K562 (cell line): ENCODE measurements around the gene DCAF6. TPM values are rescaled to one million over a fixed set of nuclear protein-coding genes. Genes with fewer than 3 reads are reported as not detected.

Experiments
- ATAC-seq: fragments of 200-7000 bp; cut with Tn5 transposase; 3 replicates; pipeline ENCODE4 v1.9.1; 2020; ENCODE audit warnings: moderate library complexity
- BruUV-seq: library from RNA; stranded (reverse); fragments of 400-500 nt; replicated peaks from 2 replicates; lab custom pipeline; 2021; lab: Mats Ljungman, UMichigan
- CTCF ChIA-PET: fragments of 300-600 bp; formaldehyde crosslinking; extraction: SDS; loops from one replicate; lab custom pipeline; 2021; ENCODE audit warnings: low intra/inter-chr PET ratio; lab: Yijun Ruan, JAX
- POLR2A ChIA-PET: fragments of 300-600, 350-650 bp; sonication (Branson Sonifier 250); formaldehyde crosslinking; extraction: SDS; loops from one replicate; lab custom pipeline; 2021; ENCODE audit warnings: antibody characterized with exemption, inconsistent platforms; lab: Yijun Ruan, JAX
- DNase-seq, 4 experiments: peaks; one replicate each; pipeline versions ENCODE4 v3.0.0 to v3.0.0-alpha.2; 2011 to 2018; ENCODE audit warnings: low spot score in 3 of 4, mixed read lengths in 3 of 4; ENCODE audit errors: extremely low read depth in 1 of 4
- FAIRE-seq: peaks from 2 replicates; lab custom pipeline; 2011; peaks lifted over from hg19 to GRCh38; lab: Jason Lieb, UNC
- H2AFZ ChIP-seq: 2 replicates; pipeline ENCODE4 v1.6.0; 2011; ENCODE audit warnings: low read depth, low read length, control low read depth, inconsistent platforms
- H3K27ac ChIP-seq: fragments of 200-600 bp; 3 replicates; pipeline ENCODE4 v1.8.0; 2011; ENCODE audit warnings: low read depth, mild to moderate bottlenecking, control low read depth, inconsistent platforms, low read length, moderate library complexity, mixed read lengths; ENCODE audit errors: extremely low read depth
- H3K27me3 ChIP-seq, 2 experiments: fragments of 300-600 bp in 1 of 2; 2 replicates in 1 of 2; 3 replicates in 1 of 2; pipeline versions ENCODE4 v1.6.0 to v1.8.0; 2011; ENCODE audit warnings: inconsistent platforms in 2 of 2, low read length in 2 of 2, mild to moderate bottlenecking in 1 of 2, mixed read lengths in 1 of 2, moderate library complexity in 1 of 2; ENCODE audit not compliant: control insufficient read depth in 2 of 2, insufficient read depth in 2 of 2
- H3K36me3 ChIP-seq: fragments of 300-600 bp; 3 replicates; pipeline ENCODE4 v1.8.0; 2011; ENCODE audit warnings: mild to moderate bottlenecking, low read length, inconsistent platforms; ENCODE audit not compliant: control insufficient read depth, insufficient read depth
- H3K4me1 ChIP-seq, 2 experiments: fragments of 200-600 bp in 1 of 2; replicated peaks in 1 of 2; 2 replicates in 1 of 2; 3 replicates in 1 of 2; pipeline versions ENCODE4 v1.5.1 to v1.8.0; 2011; ENCODE audit warnings: inconsistent platforms in 2 of 2, low read length in 2 of 2, mild to moderate bottlenecking in 1 of 2, mixed read lengths in 1 of 2, moderate library complexity in 1 of 2; ENCODE audit not compliant: control insufficient read depth in 2 of 2, insufficient read depth in 2 of 2
- H3K4me2 ChIP-seq: 2 replicates; pipeline ENCODE4 v1.6.1; 2011; ENCODE audit warnings: low read length, control low read depth, inconsistent platforms, mixed read lengths; ENCODE audit not compliant: insufficient read depth
- H3K4me3 ChIP-seq: fragments of 200-600 bp; sonication (generic), shearing (Covaris generic); 2 replicates; pipeline ENCODE4 v1.5.1; 2016; ENCODE audit warnings: control low read depth, inconsistent platforms
- H3K79me2 ChIP-seq: fragments of 200-600 bp; 3 replicates; pipeline ENCODE4 v1.8.0; 2011; ENCODE audit warnings: low read length, inconsistent platforms; ENCODE audit not compliant: control insufficient read depth, insufficient read depth
- H3K9ac ChIP-seq, 2 experiments: 2 replicates each; pipeline versions ENCODE4 v1.6.0 to v1.6.1; 2011; ENCODE audit warnings: low read depth in 2 of 2, low read length in 2 of 2, control low read depth in 1 of 2, inconsistent platforms in 1 of 2, mild to moderate bottlenecking in 1 of 2, mixed read lengths in 1 of 2; ENCODE audit not compliant: insufficient read depth in 1 of 2
- H3K9me1 ChIP-seq: one replicate; pipeline ENCODE4 v1.6.0; 2011; ENCODE audit warnings: inconsistent platforms, mild to moderate bottlenecking, low read length, moderate library complexity; ENCODE audit not compliant: control insufficient read depth, insufficient read depth
- H3K9me3 ChIP-seq: replicated peaks from 2 replicates; pipeline ENCODE4 v1.5.1; 2011; ENCODE audit warnings: low read depth, low read length, inconsistent platforms; ENCODE audit not compliant: control insufficient read depth, insufficient read depth
- H4K20me1 ChIP-seq: replicated peaks from 2 replicates; pipeline ENCODE4 v1.6.1; 2011; ENCODE audit warnings: low read length, inconsistent platforms, mixed read lengths; ENCODE audit not compliant: control insufficient read depth, insufficient read depth
- CBFA2T3 ChIP-seq: fragments of 450-650 bp; IDR thresholded peaks from 2 replicates; pipeline ENCODE4 v1.6.1; 2017
- CTBP1 ChIP-seq: fragments of 450-650 bp; IDR thresholded peaks from 2 replicates; pipeline ENCODE4 v1.6.1; 2016; ENCODE audit warnings: borderline replicate concordance
- EGR1 ChIP-seq: fragments of 450-650 bp; conservative IDR thresholded peaks from 2 replicates; pipeline ENCODE4 v1.6.1; 2017; ENCODE audit warnings: mild to moderate bottlenecking
- FUS ChIP-seq: fragments of 200-400 bp; formaldehyde crosslinking; optimal IDR thresholded peaks from 2 replicates; pipeline ENCODE3; 2017; ENCODE audit warnings: low read depth, low read length
- GABPB2 ChIP-seq: fragments of 250-450 bp; sonication (Bioruptor Pico); conservative IDR thresholded peaks from 2 replicates; pipeline ENCODE4 v1.5.1; 2021; ENCODE audit warnings: mild to moderate bottlenecking
- PURB ChIP-seq: sonication (generic); formaldehyde crosslinking; IDR thresholded peaks from 2 replicates; pipeline ENCODE4 v1.9.0; 2021; ENCODE audit warnings: low read depth, mild to moderate bottlenecking, missing genetic modification reagents
- RBFOX2 ChIP-seq: fragments of 200-400 bp; formaldehyde crosslinking; IDR thresholded peaks from 2 replicates; pipeline ENCODE4 v1.6.1; 2017; ENCODE audit warnings: low read depth, mild to moderate bottlenecking, low read length, moderate library complexity
- RUNX1 ChIP-seq: sonication (generic); IDR thresholded peaks from 2 replicates; pipeline ENCODE4 v1.6.1; 2016; ENCODE audit warnings: antibody characterized with exemption, low read depth
- TOE1 ChIP-seq, 2 experiments: fragments of 450-650 bp in 1 of 2; sonication (generic) in 1 of 2; formaldehyde crosslinking in 1 of 2; IDR thresholded peaks; 2 replicates each; pipeline versions ENCODE4 v1.7.1 to v1.8.0; 2016 to 2022; ENCODE audit warnings: borderline replicate concordance in 2 of 2, mild to moderate bottlenecking in 2 of 2, antibody characterized with exemption in 1 of 2, inconsistent platforms in 1 of 2, low read depth in 1 of 2, missing genetic modification reagents in 1 of 2, moderate library complexity in 1 of 2
- ZNF316 ChIP-seq: fragments of 450-650 bp; IDR thresholded peaks from 2 replicates; pipeline ENCODE4 v1.6.1; 2016
- WGBS: fragments of 100-300 bp; shearing (Covaris generic); methylation state at CpG from one replicate; pipeline ENCODE4 v1.1.6; 2016; ENCODE audit warnings: low coverage, mixed read lengths; ENCODE audit not compliant: insufficient coverage; ENCODE audit errors: missing lambda C conversion rate; 5-methylcytosine and 5-hydroxymethylcytosine counted together
- in situ Hi-C: fragments of 300-500 bp; cut with MboI; formaldehyde crosslinking; loops from 4 replicates; pipeline ENCODE4 v1.15.0; 2018; ENCODE audit warnings: inconsistent platforms, mixed read lengths
- intact Hi-C: fragments of 100-400 bp; cut with micrococcal nuclease; formaldehyde crosslinking; loops from 2 replicates; pipeline ENCODE4 v1.14.2; 2022
- polyA plus RNA-seq, 8 experiments: library from polyadenylated mRNA; depleted of rRNA in 4 of 8; stranded (reverse) in 5 of 8; unstranded in 3 of 8; fragments of >200 nt; fragmentation: Nextera tagmentation in 2 of 8; fragmentation: Illumina TruSeq in 1 of 8; extraction: Ambion mirVana in 2 of 8; extraction: Trizol in 1 of 8; gene quantifications; 2 replicates each; pipeline versions ENCODE4 v1.2.1 to v1.2.3, GENCODE V29; 2011 to 2014; ENCODE audit warnings: inconsistent platforms in 1 of 8, missing spikeins in 1 of 8
- total RNA-seq, 7 experiments: library from RNA; depleted of rRNA in 6 of 7; stranded (reverse); fragments of >200 nt in 6 of 7; fragmentation: Illumina TruSeq in 2 of 7; extraction: Trizol in 2 of 7; gene quantifications; 2 replicates each; pipeline versions ENCODE4 v1.2.1 to v1.2.3, GENCODE V29; 2011 to 2021; ENCODE audit warnings: low replicate concordance in 1 of 7
- TF ChIP-seq, protein P1 (sequence below): fragments of 450-650 bp; IDR thresholded peaks from 2 replicates; pipeline ENCODE4 v1.6.1; 2016; ENCODE audit warnings: mild to moderate bottlenecking, moderate library complexity

The DCAF6 gene
- total and polyA plus RNA-seq, 9 of the 15 experiments (the other 6 are each of a cell fraction or from before 2014, with no cell fraction given): 19.1 to 102 (median 46.3) TPM

DNA sequence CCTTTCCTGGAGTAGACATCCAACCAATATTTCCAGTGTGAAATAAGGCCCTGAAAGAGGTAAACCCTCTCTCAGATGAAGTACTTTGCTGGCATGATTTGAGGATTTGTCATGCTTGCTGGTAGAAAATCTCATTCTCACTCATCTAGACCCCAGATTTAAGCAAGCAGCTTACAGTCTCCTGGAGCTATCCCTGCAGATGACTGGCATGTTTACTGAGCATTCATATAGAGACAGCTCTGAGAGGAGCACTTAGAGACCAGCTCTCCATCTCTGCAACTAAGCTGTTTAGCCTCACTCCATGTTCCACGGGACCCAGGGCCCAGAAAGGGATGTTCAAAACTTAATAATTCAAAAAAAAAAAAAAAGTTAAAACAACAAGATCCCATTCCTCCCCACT, 166.0 kb downstream of the DCAF6 start (continued):
- TF ChIP-seq PURB (CRISPR knock-in tag) (no peak), ZNF316 (no peak)

DNA sequence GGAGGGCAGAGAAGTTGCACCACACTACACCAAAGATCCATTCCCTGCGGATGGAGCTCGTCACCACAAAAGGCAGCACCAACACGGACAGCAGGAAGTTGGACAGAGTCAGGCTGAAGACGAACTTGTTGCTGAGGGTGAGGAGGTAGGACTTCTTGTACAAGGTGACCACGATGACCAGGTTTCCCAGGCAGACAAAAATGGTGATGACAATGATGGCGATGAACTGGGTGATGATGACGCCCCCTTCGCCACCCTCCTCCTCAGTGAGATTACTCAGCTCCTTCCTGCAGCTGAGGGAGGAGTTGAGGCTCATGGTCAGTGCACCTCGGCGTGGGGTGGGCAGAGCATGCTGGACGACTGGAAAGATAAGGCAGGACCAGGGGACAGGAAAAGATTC, 168.1 kb downstream of the DCAF6 start:
- 17% methylated on average over 11 of the region's 11 CpGs for WGBS
- peaks cover 0 to 4% of the 10 kb centered on the region in 2 experiments; a peak in 2 of 5 replicates for H3K4me1 ChIP-seq
- intact Hi-C loops: no loop called here
- H3K9me3 ChIP-seq: no peaks in the 10 kb centered on the region
- POLR2A ChIA-PET: interaction anchor here (1.2 to 3.4 kb wide), 3 partner anchors 10 to 22 kb away, joined by 3 to 20 read pairs (median 3); no protein-coding TSS in a partner anchor
- no peaks in the 10 kb centered on the region for H4K20me1 ChIP-seq
- BruUV-seq: no TSS peak
- H3K27me3 ChIP-seq: no peaks in the 10 kb centered on the region; a peak in 1 of 5 replicates
- H3K9ac ChIP-seq: peak overlapping the region in 1 of 2 experiments; percentile 45; a peak in 2 of 4 replicates
- H3K79me2 ChIP-seq: no peaks in the 10 kb centered on the region
- peak overlapping the region; percentile 58 for H3K4me2 ChIP-seq
- FAIRE-seq (peak; percentile 19), DNase-seq (no peak), ATAC-seq (peak; percentile 28)
- H3K9me1 ChIP-seq: no peaks in the 10 kb centered on the region
- in situ Hi-C loops: no loop called here
- no peaks in the 10 kb centered on the region for H3K36me3 ChIP-seq
- no peak overlapping the region for H3K4me3 ChIP-seq
- CTCF ChIA-PET: no interaction called here
- 0 out of 2 replicates have a peak overlapping the region, but pooled peaks have one; percentile 32 for H2AFZ ChIP-seq
- no peak overlapping the region for H3K27ac ChIP-seq
- TF ChIP-seq GABPB2 (CRISPR knock-in tag): no peak
- peak; percentile 41; the same call in 1 of the 2 replicates for TF ChIP-seq CTBP1
- TF ChIP-seq EGR1: peak; percentile 16; the same call in 1 of the 2 replicates
- TF ChIP-seq FUS: no peak
- TF ChIP-seq CBFA2T3: peak; percentile 24; the same call in 1 of the 2 replicates
- TF ChIP-seq RUNX1: no peak
- TF ChIP-seq RBFOX2: no peak
- TF ChIP-seq, protein P1, sequence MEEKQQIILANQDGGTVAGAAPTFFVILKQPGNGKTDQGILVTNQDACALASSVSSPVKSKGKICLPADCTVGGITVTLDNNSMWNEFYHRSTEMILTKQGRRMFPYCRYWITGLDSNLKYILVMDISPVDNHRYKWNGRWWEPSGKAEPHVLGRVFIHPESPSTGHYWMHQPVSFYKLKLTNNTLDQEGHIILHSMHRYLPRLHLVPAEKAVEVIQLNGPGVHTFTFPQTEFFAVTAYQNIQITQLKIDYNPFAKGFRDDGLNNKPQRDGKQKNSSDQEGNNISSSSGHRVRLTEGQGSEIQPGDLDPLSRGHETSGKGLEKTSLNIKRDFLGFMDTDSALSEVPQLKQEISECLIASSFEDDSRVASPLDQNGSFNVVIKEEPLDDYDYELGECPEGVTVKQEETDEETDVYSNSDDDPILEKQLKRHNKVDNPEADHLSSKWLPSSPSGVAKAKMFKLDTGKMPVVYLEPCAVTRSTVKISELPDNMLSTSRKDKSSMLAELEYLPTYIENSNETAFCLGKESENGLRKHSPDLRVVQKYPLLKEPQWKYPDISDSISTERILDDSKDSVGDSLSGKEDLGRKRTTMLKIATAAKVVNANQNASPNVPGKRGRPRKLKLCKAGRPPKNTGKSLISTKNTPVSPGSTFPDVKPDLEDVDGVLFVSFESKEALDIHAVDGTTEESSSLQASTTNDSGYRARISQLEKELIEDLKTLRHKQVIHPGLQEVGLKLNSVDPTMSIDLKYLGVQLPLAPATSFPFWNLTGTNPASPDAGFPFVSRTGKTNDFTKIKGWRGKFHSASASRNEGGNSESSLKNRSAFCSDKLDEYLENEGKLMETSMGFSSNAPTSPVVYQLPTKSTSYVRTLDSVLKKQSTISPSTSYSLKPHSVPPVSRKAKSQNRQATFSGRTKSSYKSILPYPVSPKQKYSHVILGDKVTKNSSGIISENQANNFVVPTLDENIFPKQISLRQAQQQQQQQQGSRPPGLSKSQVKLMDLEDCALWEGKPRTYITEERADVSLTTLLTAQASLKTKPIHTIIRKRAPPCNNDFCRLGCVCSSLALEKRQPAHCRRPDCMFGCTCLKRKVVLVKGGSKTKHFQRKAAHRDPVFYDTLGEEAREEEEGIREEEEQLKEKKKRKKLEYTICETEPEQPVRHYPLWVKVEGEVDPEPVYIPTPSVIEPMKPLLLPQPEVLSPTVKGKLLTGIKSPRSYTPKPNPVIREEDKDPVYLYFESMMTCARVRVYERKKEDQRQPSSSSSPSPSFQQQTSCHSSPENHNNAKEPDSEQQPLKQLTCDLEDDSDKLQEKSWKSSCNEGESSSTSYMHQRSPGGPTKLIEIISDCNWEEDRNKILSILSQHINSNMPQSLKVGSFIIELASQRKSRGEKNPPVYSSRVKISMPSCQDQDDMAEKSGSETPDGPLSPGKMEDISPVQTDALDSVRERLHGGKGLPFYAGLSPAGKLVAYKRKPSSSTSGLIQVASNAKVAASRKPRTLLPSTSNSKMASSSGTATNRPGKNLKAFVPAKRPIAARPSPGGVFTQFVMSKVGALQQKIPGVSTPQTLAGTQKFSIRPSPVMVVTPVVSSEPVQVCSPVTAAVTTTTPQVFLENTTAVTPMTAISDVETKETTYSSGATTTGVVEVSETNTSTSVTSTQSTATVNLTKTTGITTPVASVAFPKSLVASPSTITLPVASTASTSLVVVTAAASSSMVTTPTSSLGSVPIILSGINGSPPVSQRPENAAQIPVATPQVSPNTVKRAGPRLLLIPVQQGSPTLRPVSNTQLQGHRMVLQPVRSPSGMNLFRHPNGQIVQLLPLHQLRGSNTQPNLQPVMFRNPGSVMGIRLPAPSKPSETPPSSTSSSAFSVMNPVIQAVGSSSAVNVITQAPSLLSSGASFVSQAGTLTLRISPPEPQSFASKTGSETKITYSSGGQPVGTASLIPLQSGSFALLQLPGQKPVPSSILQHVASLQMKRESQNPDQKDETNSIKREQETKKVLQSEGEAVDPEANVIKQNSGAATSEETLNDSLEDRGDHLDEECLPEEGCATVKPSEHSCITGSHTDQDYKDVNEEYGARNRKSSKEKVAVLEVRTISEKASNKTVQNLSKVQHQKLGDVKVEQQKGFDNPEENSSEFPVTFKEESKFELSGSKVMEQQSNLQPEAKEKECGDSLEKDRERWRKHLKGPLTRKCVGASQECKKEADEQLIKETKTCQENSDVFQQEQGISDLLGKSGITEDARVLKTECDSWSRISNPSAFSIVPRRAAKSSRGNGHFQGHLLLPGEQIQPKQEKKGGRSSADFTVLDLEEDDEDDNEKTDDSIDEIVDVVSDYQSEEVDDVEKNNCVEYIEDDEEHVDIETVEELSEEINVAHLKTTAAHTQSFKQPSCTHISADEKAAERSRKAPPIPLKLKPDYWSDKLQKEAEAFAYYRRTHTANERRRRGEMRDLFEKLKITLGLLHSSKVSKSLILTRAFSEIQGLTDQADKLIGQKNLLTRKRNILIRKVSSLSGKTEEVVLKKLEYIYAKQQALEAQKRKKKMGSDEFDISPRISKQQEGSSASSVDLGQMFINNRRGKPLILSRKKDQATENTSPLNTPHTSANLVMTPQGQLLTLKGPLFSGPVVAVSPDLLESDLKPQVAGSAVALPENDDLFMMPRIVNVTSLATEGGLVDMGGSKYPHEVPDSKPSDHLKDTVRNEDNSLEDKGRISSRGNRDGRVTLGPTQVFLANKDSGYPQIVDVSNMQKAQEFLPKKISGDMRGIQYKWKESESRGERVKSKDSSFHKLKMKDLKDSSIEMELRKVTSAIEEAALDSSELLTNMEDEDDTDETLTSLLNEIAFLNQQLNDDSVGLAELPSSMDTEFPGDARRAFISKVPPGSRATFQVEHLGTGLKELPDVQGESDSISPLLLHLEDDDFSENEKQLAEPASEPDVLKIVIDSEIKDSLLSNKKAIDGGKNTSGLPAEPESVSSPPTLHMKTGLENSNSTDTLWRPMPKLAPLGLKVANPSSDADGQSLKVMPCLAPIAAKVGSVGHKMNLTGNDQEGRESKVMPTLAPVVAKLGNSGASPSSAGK: no peak
- no peak for TF ChIP-seq TOE1 (IDR thresholded peaks at IDR 0.05; ENCODE audit: borderline replicate concordance)
- TF ChIP-seq TOE1 (CRISPR knock-in tag; IDR thresholded peaks at IDR 0.05; ENCODE audit: borderline replicate concordance, low read depth): no peak
